ENCODE measurements around the gene MTFR1L.

Gene MTFR1L

DNA sequence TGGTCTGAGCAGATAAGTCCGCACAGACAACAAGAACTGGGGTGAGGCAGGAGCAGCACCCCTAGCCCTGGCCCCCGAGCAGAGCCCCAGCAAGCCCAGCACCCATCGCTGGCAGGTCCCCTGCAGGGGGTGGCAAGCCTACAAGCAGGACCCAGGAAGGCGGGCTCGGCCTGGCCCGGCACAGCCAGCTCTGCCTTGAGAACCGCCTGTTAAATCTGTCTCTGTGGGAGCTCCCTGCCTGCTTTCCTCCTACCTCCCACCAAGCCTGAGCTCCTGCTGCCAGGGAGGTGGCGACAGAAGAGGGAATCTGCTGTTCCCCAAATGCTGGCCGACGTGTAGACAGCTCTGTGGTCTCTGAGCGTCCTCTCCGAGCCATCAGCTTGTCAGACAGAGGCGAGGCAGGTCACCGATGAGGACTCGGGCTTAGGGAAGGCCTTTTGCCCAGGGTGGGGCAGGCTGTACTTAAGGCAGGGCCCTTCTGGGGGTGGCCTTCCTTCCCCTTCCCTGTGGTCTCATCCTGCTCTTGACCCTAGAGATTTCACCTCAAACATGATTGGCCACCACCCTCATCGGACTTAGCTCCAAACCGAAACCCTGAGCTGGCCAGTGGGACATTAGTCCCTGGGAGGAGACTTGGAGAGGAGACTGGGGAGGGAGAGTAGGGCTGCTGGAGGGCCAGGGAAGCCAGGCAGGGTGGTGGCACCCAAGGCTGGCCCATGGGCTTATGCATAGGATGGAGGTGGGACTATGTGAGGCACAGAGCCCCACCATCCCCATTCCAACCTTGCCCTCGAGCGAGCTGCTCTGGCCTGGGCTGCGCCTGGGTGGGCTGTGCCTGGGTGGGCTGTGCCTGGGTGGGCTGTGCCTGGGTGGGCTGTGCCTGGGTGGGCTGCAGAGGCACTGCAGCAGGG, 12.0 kb upstream of the MTFR1L start:
- DNase-seq (ENCODE audit: low read depth): no peak

DNA sequence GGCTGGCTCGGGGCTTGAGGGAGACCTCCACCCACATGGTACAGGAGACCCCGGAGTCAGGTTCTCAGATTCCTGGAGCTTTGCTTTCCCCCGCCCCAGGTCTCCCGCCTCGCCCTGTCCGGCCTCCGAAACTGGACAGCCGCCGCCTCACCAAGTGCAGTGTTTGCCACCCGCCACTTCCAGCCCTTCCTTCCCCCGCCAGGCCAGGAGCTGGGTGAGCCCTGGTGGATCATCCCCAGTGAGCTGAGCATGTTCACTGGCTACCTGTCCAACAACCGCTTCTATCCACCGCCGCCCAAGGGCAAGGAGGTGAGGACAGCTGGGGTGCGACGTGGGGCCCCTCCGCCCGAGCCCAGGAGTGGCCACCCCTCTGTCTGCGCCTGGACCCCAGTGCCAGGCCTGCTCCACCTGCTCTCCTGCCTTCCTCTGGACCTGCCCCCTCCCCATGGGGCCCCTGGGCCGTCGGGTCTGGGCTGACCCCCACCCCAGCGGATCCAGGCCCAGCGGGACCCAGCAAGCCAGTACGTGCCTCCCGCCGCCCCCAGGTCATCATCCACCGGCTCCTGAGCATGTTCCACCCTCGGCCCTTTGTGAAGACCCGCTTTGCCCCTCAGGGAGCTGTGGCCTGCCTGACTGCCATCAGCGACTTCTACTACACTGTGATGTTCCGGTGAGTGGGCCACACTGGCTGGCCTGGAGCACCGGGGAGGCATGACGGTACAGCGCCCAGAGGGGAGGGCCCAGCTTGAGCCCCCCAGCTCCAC, 11.1 kb upstream of the MTFR1L start:
- DNase-seq (ENCODE audit: low read depth): no peak

DNA sequence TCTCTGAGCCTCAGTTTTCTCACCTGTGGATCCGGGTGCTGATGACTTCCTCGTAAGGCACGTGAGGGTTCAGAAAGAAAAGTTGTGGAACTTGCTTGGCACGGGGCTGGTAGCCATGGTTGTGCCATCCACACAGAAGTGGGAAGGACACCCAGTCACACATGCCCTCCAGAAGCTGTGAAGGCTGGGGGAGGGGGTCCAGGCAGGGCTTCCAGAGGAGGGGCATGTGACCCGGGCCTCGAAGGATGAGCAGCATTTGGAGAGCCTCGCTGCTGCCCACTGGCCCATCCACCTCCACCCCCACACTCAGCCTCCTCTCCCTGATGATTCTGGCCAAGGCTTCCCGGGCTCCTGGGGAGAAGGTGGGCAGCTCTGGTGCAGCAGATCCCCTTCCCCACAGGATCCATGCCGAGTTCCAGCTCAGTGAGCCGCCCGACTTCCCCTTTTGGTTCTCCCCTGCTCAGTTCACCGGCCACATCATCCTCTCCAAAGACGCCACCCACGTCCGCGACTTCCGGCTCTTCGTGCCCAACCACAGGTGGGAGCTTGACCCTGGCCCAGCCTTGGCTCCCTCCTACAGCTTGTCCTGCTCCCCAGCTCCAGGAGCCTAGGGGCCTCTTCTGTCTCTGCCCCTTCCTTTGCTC, 10.3 kb upstream of the MTFR1L start:
- DNase-seq (ENCODE audit: low read depth): no peak

DNA sequence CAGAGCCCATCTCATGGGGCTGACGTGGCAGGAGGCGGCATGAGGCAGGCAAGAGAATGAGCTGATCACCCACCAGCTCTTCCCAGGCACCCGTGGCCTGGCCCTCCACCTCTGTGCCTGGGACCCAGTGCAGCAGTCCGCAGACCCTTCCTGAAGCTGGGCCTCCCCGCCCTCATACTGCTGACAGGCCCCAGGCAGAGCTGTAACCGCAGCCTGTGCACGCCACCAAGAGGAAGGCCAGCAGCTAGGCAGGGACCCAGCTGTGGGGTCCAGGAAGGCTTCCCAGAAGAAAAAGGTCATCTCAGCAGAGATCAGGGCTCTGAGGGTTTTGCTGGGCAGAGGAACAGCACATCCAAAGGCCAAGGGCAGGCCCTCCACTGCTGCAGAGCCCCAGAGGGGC, 9.8 kb upstream of the MTFR1L start:
- no peak for DNase-seq (ENCODE audit: low read depth)

DNA sequence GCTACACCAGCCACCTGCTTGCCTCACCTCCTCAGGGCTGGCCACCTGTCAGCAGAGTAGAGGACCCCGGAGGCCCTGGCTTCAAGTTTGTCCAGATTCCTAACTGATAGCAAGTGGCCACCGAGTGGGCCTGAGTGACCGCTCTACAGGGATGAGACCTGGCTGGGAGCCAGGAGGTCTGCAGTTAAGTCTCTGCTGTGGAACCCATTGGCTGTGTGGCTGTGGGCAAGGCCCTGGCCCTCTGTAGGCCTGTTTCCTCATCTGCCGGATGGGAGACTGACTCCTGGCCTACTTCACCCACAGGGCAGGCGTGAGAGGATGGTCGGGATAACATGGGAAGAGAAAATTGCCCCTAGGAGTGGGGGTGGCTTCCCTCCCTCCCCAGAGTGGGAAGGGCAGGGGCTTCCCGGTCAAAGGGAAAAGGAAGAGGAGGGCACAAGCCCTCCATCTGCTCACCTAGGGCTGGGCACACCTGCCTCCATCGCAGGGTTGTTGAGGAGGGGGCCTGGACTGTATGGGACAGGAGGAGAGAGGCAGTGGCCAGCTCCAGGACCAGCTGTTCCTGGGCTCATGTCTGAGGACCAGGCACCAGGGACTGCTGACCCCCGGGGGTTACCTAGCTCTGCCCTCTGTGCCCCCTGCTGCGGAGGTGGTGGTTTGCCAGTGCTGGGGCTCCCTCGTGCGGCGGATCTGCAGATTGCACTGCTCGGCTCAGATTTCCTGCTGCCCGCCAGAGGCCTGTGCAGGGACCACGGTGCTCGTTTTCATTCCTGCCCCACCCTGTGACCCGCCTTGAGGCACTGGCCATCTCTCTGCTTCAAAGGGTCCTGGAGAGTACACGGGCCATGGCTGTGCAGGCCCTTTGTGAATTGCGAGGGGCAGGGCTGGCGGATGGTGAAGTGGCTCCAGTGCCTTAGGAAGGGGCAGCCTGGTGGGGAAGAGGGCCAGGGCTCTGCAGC, 9.1 kb upstream of the MTFR1L start:
- DNase-seq (ENCODE audit: low read depth): peak; percentile 82

DNA sequence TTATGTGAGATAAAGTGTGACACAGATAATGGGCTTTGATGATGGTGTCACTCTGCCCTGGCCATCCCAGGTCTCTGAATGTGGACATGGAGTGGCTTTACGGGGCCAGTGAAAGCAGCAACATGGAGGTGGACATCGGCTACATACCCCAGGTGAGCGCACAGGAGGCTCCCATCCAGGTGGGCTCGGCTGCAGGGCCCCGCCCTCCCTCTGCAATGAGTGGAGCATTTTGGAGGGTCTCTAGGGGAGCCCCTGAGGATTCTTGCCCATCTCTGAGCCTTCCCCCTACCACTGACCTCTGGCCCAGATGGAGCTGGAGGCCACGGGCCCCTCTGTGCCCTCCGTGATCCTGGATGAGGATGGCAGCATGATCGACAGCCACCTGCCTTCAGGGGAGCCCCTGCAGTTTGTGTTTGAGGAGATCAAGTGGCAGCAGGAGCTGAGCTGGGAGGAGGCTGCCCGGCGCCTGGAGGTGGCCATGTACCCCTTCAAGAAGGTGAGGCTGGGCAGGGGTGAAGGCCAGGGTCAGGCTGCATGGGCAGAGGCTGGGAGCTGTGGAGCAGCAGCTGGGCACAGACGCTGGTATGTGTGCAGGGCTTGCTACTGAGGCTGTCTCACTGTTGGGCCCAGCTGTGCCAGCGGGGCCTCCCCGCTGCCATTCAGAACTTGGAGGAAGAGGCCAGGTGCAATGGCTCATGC, 8.2 kb upstream of the MTFR1L start:
- no peak for DNase-seq (ENCODE audit: low read depth)

DNA sequence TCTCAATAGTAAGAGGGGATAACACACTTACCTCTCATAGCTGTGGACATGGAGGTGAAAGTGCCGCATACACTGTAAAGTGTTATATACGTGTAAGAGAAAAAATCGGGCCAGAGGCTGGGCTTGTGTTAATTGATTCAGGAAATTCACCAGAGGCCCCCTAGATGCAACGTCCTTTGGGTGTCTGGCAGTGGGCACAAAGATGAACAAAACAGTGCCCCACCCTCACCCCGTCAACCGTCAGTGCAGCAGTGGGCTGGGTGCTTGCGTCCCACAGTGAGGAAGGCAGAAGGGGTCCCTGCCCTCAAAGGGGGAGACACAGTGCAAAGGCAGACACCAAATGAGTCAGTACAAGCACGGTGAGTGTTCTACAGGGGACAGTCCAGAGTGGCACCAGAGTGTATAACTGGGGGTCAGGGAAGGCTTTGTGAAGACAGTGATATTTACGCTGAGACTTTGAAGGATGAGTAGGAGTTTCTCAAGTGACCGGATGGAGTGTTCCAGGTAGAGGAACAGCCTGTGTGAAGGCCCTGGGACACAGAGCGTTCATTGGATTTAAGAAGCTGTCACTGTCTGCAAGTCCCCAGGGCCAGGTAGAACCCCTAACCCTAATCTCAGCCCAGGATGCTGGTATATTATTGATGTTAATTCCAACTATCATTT, 6.6 kb upstream of the MTFR1L start:
- DNase-seq (ENCODE audit: low read depth): no peak

DNA sequence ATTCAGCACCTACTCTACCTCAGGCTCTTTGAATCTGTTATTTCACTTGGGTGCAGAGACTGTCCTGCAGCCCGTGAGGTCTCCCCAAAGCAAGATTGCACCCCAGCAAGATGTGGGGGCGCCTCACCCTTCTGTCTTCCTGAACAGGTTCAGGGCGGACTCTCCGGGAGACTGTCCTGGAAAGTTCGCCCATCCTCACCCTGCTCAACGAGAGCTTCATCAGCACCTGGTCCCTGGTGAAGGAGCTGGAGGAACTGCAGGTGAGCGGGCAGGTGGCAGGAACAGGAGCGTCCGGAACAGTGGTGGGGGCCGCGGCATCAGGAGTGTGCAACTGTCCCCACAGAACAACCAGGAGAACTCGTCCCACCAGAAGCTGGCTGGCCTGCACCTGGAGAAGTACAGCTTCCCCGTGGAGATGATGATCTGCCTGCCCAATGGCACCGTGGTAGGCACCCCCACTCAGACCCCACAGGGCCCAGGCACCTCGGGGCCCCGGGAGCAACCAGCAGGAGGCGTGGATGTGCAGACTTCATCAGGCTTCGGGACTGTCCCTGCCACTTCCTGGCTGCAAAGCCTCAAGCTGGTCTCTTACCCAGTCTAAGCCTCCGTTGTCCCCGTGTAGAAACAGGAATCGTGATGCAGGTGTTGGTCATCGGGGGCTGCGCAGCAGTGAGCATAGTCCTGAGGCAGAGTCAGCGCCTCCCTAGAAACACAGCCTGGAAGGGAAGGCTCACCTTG, 5.9 kb upstream of the MTFR1L start:
- DNase-seq (ENCODE audit: low read depth): no peak

DNA sequence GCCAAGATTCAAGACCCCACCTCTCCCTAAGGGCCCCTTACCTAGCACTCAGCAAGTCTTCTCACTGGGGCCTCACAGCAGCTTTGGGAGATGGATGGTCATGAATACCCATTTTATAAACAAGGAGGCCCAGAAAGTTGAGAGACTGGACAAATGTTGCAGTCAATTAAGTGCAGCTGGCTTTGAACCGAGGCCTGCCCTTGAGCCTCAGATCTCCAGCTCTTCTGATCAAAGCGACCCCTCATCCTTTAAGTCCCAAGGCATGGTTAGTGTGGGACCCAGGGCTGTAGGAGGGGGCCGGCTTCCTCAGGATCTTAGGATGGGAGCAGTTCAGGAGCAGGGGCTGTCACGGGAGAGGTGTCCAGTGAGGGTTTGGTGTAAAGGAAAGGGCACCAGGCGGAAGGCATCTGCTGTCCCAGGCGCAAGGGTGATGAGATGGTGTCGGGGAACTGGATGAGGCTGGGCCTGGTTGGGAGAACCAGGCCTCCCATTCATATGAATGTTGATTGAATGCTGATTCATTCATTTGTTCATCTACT, 5.1 kb upstream of the MTFR1L start:
- no peak for DNase-seq (ENCODE audit: low read depth)

DNA sequence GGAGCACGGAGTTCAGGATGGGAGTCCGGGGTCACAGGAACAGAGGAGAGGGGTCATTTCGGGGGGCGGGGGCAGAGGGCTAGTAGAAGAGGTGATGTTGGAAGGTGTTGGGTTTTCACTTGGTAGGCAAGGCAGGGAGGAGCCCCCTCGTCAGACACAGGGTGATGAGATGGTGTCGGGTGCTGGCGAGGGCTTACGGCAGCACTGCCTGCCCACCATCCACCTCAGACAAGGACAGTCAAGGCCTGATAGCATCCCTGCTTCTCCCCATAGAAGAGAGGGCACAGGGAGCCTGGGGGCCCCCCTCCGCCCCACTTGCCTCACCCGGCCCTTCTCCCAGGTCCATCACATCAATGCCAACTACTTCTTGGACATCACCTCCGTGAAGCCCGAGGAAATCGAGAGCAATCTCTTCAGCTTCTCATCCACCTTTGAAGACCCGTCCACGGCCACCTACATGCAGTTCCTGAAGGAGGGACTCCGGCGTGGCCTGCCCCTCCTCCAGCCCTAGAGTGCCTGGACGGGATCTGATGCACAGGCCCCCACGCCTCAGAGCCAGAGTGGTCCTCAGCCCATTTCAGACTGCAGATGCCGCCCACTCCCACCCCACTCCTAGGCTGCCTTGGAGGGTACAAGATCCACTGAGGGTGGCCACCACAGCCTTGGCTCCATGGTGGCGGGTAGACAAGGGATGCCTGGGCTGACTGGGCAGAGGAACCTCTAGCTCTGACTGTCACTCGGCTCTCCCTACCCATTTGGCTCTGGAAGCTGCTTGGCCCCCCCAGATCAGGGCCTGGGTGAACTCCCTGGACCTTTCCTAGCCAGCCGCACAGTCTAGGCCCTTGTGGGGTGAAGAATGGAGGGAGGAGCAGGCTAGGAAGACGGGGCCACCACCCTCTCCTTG, 4.3 kb upstream of the MTFR1L start:
- no peak for DNase-seq (ENCODE audit: low read depth)

DNA sequence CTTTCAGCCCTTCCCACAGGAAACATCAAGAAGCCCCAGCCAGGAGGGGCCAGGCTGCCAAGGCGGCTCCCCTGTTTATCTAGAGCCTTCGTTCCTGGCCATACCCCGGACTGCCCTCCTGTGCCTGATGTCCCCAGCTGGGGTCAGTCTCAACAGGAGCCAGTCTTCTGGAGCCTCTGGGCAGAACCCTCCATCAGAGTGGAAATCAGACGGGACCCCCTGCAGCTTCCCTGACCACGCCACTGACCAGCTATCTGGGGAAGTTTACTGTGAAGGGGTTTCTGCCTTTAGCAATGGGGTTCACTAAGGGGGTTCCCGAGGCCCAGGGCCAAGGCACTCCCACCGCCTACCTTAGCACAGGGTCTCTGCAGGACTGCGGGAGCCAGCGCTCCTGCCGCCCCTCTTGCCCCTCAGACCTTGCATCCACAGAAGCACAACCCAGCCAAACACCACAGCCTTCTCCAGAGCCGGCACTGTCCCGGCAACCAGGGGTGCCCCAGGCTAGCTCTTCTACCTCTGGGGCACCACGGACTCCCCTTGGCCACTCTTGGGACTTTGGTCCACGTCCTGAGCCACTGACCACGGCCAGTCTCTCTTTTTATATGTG, 3.5 kb upstream of the MTFR1L start:
- DNase-seq (ENCODE audit: low read depth): no peak

DNA sequence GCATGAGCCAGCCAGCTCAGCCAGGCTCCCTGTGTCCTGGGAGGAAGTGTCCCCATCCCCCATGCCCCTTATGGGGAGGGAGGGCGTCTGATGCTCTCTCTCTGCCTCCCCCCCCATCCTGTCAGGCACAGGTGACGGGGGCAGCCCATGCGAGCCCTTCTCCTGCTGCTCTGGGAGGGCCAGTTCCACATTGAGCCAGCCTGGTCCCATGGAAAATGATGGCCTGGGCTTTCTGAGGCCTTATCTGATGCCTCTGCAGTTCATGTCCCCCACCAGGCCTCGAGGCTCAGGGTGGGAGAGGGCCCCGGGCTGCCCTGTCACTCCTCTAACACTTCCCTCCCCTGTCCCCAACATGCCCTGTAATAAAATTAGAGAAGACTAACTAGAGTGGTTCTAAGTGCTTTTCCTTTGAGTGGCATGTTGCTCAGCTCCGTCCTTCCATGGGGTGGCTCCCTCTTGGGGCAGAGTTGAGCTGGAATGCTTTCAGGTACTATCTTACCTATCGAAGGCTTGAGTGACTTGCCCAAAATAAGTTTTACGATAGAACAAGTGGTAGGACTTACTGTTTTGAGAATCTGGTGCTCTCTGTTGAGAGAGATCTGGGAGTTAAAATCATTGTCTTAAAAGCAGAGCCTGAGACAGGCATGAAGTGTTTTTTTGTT, 1.8 kb upstream of the MTFR1L start:
- no peak for DNase-seq (ENCODE audit: low read depth)

DNA sequence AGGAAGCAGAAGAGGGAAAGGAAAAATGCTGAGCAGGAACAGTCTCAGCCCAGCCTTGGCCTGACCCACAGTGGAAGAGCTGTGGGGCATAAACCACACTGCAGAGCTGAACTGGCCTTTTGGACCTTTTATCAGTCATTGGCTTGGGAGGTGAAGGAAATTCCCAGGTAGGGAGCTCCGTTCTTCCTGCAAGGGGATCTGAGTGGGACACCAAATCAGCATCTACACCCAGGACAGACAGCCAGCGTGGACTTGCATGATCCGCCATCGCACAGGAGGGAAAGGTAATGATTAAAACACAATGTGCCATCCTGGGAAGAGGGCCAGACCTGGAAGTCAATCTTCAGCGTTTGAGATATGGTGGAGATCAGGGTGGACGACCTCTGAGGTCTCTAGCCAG, 1.2 kb upstream of the MTFR1L start:
- DNase-seq (ENCODE audit: low read depth): no peak

DNA sequence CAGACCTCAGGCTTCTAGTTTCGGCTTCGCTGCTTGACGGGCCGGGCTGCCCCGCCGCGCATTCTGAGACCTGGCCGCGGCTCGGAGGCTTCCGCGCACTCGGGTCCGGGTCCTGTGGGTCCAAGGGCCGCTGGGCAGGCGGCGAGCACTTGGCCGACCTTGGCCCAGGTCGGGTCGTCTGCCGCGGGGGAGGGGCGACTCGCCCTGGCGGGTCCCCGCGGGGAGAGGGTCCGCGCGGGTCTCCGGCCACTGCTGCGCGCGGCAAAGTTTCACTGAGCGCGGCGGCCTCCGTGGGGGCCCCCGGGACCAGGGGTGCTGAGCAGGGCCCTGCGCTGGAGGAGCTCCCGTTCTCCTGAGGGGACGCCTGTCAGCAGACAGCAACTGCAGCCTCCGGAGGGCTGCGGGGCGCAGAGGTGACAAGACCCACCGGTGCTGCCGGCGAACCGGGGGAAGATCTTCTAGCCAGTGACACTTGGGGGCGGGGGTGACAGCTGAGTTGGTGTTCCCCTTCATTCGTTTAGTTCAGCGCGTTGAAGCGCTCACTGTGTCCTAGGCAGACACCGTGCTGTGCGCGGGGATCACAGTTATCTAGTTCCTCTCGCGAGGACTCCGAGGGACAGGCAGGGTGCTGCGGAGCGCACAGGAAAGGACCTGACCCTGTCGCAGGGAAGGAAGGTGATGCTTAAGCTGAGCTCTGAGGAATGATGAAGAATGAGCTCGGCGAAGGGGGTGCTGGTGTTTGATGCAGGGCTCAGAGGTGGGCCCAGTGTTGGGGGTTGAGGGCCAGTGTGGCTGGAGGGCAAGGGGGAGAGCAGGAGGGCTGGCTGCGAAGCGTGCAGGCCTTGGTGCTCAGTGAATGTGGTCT, 725 bp downstream of the MTFR1L start:
- DNase-seq (ENCODE audit: low read depth): no peak

DNA sequence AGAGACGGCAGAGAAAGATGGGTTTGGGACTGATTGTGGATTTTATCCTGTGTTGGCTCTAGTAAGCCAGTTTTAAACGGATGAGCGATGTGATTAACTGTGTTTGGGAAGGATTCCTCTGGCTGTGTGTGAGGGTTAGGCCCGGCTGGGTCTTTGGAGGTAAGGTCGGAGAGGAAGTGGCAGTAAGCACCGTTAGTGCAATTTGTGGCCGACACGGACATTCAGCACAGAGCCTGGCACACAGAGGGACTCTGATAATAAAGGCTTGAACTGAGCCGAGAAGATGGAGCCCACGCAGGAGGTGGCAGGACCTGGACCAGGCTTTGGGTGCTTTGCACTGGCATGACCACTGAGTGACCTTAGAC, 1.3 kb downstream of the MTFR1L start:
- DNase-seq (ENCODE audit: low read depth): no peak

DNA sequence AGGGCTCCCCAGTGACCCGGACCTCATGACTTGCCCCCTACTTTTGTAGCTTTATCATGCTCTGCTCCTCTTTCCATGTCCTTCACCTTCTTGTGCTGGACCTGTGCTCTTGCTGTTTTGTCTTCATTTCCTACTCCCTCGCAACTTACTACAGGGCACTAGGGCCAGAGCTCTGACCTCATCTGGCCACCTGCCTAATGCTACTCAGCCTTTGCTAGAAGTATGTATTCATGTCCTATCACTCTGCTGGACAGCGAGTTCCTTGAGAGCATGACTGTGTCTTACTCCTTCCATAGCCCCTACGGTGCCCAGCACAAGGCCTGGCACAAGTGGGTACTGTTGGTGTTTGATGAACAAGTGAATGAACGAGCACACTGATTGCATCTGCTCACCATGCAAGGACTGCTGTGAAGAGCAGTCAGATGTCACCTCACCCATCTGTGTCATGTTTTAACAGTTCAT, 1.9 kb downstream of the MTFR1L start:
- DNase-seq (ENCODE audit: low read depth): no peak

All from stimulated activated CD8-positive, alpha-beta memory T cell treated with anti-CD3 and anti-CD28 coated beads, Interleukin-15, amount 100 ng/mL, for 24 hours (primary cell).